ENCODE measurements around the gene CEP112. TPM values are rescaled to one million over a fixed set of nuclear protein-coding genes. Genes with fewer than 3 reads are reported as not detected.

The CEP112 gene
- total RNA-seq, 4 donors from 2014 or later: 1.1 to 12.9 (median 9.1) TPM

GRCh38 chr17:66038125-66038524, 153.8 kb downstream of the CEP112 start:
- H3K4me3 ChIP-seq: no peak overlapping the region
- H3K27me3 ChIP-seq: no peaks in the 10 kb centered on the region
- no peaks in the 10 kb centered on the region for H3K36me3 ChIP-seq
- H3K9me3 ChIP-seq: no peaks in the 10 kb centered on the region
- in situ Hi-C loops (cut with MboI; ENCODE audit: low pct_ligation_motif_present in 1 of 4, low pct_unique_long_range_greater_than_20kb in 1 of 4, low sequenced_read_pairs in 3 of 4): loop anchor here in 1 of 4 donors (25.0 kb wide), 1 partner anchor 101 kb away; no protein-coding TSS in a partner anchor
- H3K27ac ChIP-seq: no peak overlapping the region
- DNase-seq: no peak
- intact Hi-C loops (cut with DNase I; ENCODE audit: low total_unique reads): loop anchor here (10.0 kb wide), 1 partner anchor 583 kb away; no protein-coding TSS in a partner anchor
- WGBS, 2 donors (ENCODE audit: low coverage in 1 of 2): 37 to 43% methylated on average over 3 of the region's 3 CpGs
- TF ChIP-seq EP300 (IDR thresholded peaks at IDR 0.05; ENCODE audit: low read depth) (no peak), POLR2AphosphoS5 (IDR thresholded peaks at IDR 0.05) (no peak), POLR2A (IDR thresholded peaks at IDR 0.05) (no peak)
- TF ChIP-seq, protein P1, sequence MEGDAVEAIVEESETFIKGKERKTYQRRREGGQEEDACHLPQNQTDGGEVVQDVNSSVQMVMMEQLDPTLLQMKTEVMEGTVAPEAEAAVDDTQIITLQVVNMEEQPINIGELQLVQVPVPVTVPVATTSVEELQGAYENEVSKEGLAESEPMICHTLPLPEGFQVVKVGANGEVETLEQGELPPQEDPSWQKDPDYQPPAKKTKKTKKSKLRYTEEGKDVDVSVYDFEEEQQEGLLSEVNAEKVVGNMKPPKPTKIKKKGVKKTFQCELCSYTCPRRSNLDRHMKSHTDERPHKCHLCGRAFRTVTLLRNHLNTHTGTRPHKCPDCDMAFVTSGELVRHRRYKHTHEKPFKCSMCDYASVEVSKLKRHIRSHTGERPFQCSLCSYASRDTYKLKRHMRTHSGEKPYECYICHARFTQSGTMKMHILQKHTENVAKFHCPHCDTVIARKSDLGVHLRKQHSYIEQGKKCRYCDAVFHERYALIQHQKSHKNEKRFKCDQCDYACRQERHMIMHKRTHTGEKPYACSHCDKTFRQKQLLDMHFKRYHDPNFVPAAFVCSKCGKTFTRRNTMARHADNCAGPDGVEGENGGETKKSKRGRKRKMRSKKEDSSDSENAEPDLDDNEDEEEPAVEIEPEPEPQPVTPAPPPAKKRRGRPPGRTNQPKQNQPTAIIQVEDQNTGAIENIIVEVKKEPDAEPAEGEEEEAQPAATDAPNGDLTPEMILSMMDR (IDR thresholded peaks at IDR 0.05): no peak
- H3K4me1 ChIP-seq: no peaks in the 10 kb centered on the region

GRCh38 chr17:66037221-66037620, 154.7 kb downstream of the CEP112 start:
- no peak for DNase-seq
- H3K36me3 ChIP-seq: no peaks in the 10 kb centered on the region
- intact Hi-C loops (cut with DNase I; ENCODE audit: low total_unique reads) (loop anchor here (10.0 kb wide), 1 partner anchor 582 kb away; no protein-coding TSS in a partner anchor), in situ Hi-C loops (cut with MboI; ENCODE audit: low pct_ligation_motif_present in 1 of 4, low pct_unique_long_range_greater_than_20kb in 1 of 4, low sequenced_read_pairs in 3 of 4) (loop anchor here in 1 of 4 donors (25.0 kb wide), 1 partner anchor 100 kb away; no protein-coding TSS in a partner anchor)
- no peak overlapping the region for H3K4me3 ChIP-seq
- H3K27ac ChIP-seq: no peak overlapping the region
- H3K4me1 ChIP-seq: no peaks in the 10 kb centered on the region
- no peaks in the 10 kb centered on the region for H3K9me3 ChIP-seq
- TF ChIP-seq EP300 (IDR thresholded peaks at IDR 0.05; ENCODE audit: low read depth): no peak
- TF ChIP-seq POLR2AphosphoS5 (IDR thresholded peaks at IDR 0.05): no peak
- TF ChIP-seq, protein P1 (IDR thresholded peaks at IDR 0.05): no peak
- TF ChIP-seq POLR2A (IDR thresholded peaks at IDR 0.05): no peak
- 86 to 96% methylated on average over 3 of the region's 3 CpGs for WGBS, 2 donors (ENCODE audit: low coverage in 1 of 2)
- no peaks in the 10 kb centered on the region for H3K27me3 ChIP-seq

DNA sequence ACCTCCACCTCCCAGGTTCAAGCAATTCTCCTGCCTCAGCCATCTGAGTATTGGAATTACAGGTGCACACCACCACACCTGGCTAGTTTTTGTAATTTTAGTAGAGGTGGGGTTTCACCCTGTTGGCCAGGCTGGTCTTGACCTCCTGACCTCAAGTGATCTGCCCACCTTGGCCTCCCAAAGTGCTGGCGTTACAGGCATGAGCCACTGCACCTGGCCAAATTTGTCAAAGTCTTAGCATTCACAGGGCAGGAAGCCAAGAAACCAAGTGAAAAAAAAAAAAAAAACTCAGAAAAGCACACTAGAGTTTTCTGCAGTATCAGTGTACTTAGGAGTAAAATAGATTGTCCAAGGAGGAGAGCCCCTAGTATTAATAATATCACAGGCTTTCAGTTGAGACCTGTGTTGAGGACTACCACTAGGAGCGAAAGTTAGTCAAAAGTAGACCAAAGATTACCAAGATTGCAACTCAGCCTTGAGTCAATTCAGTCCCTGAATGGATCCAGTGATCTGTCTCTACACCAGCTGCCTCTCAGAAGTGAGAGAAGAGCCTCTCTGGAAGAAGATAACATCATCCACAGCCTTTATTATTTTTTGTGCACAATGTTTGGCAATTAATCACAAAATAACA, 159.7 kb downstream of the CEP112 start:
- Histone ChIP-seq H3K27me3 (no peaks in the 10 kb centered on the region), H3K9me3 (no peaks in the 10 kb centered on the region), H3K4me1 (no peaks in the 10 kb centered on the region), H3K4me3 (no peak overlapping the region), H3K36me3 (no peaks in the 10 kb centered on the region), H3K27ac (no peak overlapping the region)
- 79 to 80% methylated on average over 1 to 2 of the region's 2 CpGs for WGBS, 2 donors (ENCODE audit: low coverage in 1 of 2)
- no peak for TF ChIP-seq POLR2A (IDR thresholded peaks at IDR 0.05)
- TF ChIP-seq, protein P1 (IDR thresholded peaks at IDR 0.05): no peak
- no peak for TF ChIP-seq EP300 (IDR thresholded peaks at IDR 0.05; ENCODE audit: low read depth)
- TF ChIP-seq POLR2AphosphoS5 (IDR thresholded peaks at IDR 0.05): no peak
- intact Hi-C loops (cut with DNase I; ENCODE audit: low total_unique reads): loop anchor here (10.0 kb wide), 1 partner anchor 577 kb away; no protein-coding TSS in a partner anchor
- no peak for DNase-seq
- in situ Hi-C loops (cut with MboI; ENCODE audit: low pct_ligation_motif_present in 1 of 4, low pct_unique_long_range_greater_than_20kb in 1 of 4, low sequenced_read_pairs in 3 of 4): loop anchor here in 1 of 4 donors (25.0 kb wide), 1 partner anchor 95 kb away; no protein-coding TSS in a partner anchor

DNA sequence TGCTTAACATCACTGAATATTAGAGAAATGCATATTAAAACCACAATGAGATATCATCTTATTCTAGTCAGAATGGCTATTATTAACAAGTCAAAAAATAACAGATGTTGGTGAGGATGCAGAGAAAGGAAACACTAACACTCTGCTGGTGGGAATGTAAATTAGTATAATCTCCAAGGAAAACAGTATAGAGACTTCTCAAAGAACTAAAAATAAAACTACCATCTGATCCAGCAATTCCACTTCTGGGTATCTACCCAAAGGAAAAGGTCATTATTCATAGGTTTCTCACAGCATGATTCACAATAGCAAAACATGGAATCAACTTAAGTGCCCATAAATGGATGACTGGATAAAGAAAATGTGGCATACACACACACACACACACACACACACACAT, 166.4 kb downstream of the CEP112 start:
- no peaks in the 10 kb centered on the region for H3K27me3 ChIP-seq
- no peak overlapping the region for H3K27ac ChIP-seq
- intact Hi-C loops (cut with DNase I; ENCODE audit: low total_unique reads): no loop called here
- no peak for DNase-seq
- TF ChIP-seq, protein P1 (IDR thresholded peaks at IDR 0.05): no peak
- TF ChIP-seq POLR2A (IDR thresholded peaks at IDR 0.05): no peak
- no peak for TF ChIP-seq EP300 (IDR thresholded peaks at IDR 0.05; ENCODE audit: low read depth)
- TF ChIP-seq POLR2AphosphoS5 (IDR thresholded peaks at IDR 0.05): no peak
- H3K9me3 ChIP-seq: peaks cover 22 to 23% of the 10 kb centered on the region in 2 donors
- no peak overlapping the region for H3K4me3 ChIP-seq
- H3K36me3 ChIP-seq: peaks cover 0 to 8% (median 0%) of the 10 kb centered on the region in 4 donors
- H3K4me1 ChIP-seq: no peaks in the 10 kb centered on the region
- in situ Hi-C loops (cut with MboI; ENCODE audit: low pct_ligation_motif_present in 1 of 4, low pct_unique_long_range_greater_than_20kb in 1 of 4, low sequenced_read_pairs in 3 of 4): loop anchor here in 1 of 4 donors (25.0 kb wide), 1 partner anchor 88 kb away; no protein-coding TSS in a partner anchor
